Neural cell (in vitro differentiated cells): ENCODE measurements around the gene AGTPBP1. TPM values are rescaled to one million over a fixed set of nuclear protein-coding genes. Genes with fewer than 3 reads are reported as not detected.

ENCODE experiments used
- H2AFZ ChIP-seq: fragments of 200-600, 300-800 bp; sonication (generic), shearing (Covaris generic); 2 replicates; pipeline ENCODE4 v1.6.0; 2014; ENCODE audit warnings: low read depth, mild to moderate bottlenecking, antibody characterized with exemption, low read length, moderate library complexity
- H3F3A ChIP-seq: fragments of 200-600 bp; shearing (Covaris generic); 2 replicates; pipeline ENCODE4 v1.6.1; 2016; ENCODE audit warnings: mild to moderate bottlenecking, moderate library complexity, mixed read lengths, antibody characterized with exemption, low read length; ENCODE audit not compliant: insufficient read depth, poor library complexity, severe bottlenecking
- H3K27ac ChIP-seq: fragments of 200-600, 300-800 bp; sonication (generic), shearing (Covaris generic); 2 replicates; pipeline ENCODE4 v1.5.1; 2014; ENCODE audit warnings: mild to moderate bottlenecking, low read length, moderate library complexity
- H3K27me3 ChIP-seq: fragments of 300-800, 200-600 bp; sonication (generic), shearing (Covaris generic); 2 replicates; pipeline ENCODE4 v1.6.0; 2014; ENCODE audit warnings: mild to moderate bottlenecking, low read depth, low read length, moderate library complexity; ENCODE audit not compliant: insufficient read depth
- H3K36me3 ChIP-seq: fragments of 300-800, 200-600 bp; sonication (generic), shearing (Covaris generic); 2 replicates; pipeline ENCODE4 v1.5.1; 2014; ENCODE audit warnings: mild to moderate bottlenecking, antibody characterized with exemption, low read length, moderate library complexity; ENCODE audit not compliant: insufficient read depth
- H3K4me2 ChIP-seq: fragments of 300-800, 200-600 bp; sonication (generic), shearing (Covaris generic); 2 replicates; pipeline ENCODE4 v1.6.0; 2014; ENCODE audit warnings: mild to moderate bottlenecking, low read length
- H3K4me3 ChIP-seq: fragments of 300-800, 200-600 bp; sonication (generic), shearing (Covaris generic); 2 replicates; pipeline ENCODE4 v1.5.1; 2014; ENCODE audit warnings: mild to moderate bottlenecking, low read length, moderate library complexity
- H3K79me2 ChIP-seq: fragments of 200-600 bp; shearing (Covaris generic); replicated peaks from 2 replicates; pipeline ENCODE4 v1.6.0; 2014; ENCODE audit warnings: mild to moderate bottlenecking, low read length, moderate library complexity; ENCODE audit not compliant: insufficient read depth
- H3K9ac ChIP-seq: fragments of 300-800, 200-600 bp; sonication (generic), shearing (Covaris generic); 2 replicates; pipeline ENCODE4 v1.6.1; 2016; ENCODE audit warnings: mild to moderate bottlenecking, low read length, mixed read lengths
- H3K9me2 ChIP-seq: fragments of 200-600 bp; shearing (Covaris generic); 2 replicates; pipeline ENCODE4 v1.6.1; 2016; ENCODE audit warnings: mild to moderate bottlenecking, low read length, mixed read lengths; ENCODE audit not compliant: insufficient read depth
- H3K9me3 ChIP-seq: fragments of 200-600, 300-800 bp; sonication (generic), shearing (Covaris generic); 2 replicates; pipeline ENCODE4 v1.6.1; 2016; ENCODE audit warnings: mild to moderate bottlenecking, mixed run types, low read length, moderate library complexity, mixed read lengths
- H4K20me1 ChIP-seq: fragments of 200-600 bp; shearing (Covaris generic); 2 replicates; pipeline ENCODE4 v1.6.1; 2016; ENCODE audit warnings: mild to moderate bottlenecking, mixed run types; ENCODE audit not compliant: insufficient read depth
- CTCF ChIP-seq: fragments of 450-650 bp; IDR thresholded peaks from 2 replicates; pipeline ENCODE4 v1.5.1; 2014; ENCODE audit warnings: antibody characterized with exemption, mild to moderate bottlenecking, moderate library complexity; ENCODE audit not compliant: poor library complexity, severe bottlenecking
- EP300 ChIP-seq: fragments of 450-650 bp; conservative IDR thresholded peaks from 2 replicates; pipeline ENCODE4 v1.6.1; 2014; ENCODE audit warnings: antibody characterized with exemption, mild to moderate bottlenecking, moderate library complexity; ENCODE audit not compliant: poor library complexity, severe bottlenecking
- EZH2 ChIP-seq: fragments of 200-600, 300-800 bp; shearing (Covaris generic), sonication (generic); IDR thresholded peaks from 2 replicates; pipeline ENCODE4 v1.6.1; 2014; ENCODE audit warnings: antibody characterized with exemption, low read length, borderline replicate concordance, mild to moderate bottlenecking; ENCODE audit not compliant: insufficient read depth, poor library complexity, severe bottlenecking
- MXI1 ChIP-seq: fragments of 450-650 bp; conservative IDR thresholded peaks from 2 replicates; pipeline ENCODE4 v1.6.1; 2014; ENCODE audit warnings: antibody characterized with exemption, mild to moderate bottlenecking; ENCODE audit not compliant: poor library complexity, severe bottlenecking
- POLR2AphosphoS5 ChIP-seq: IDR thresholded peaks from 2 replicates; pipeline ENCODE4 v1.6.1; 2012
- RAD21 ChIP-seq: fragments of 450-650 bp; conservative IDR thresholded peaks from 2 replicates; pipeline ENCODE4 v1.6.1; 2014; ENCODE audit warnings: antibody characterized with exemption, mild to moderate bottlenecking, moderate library complexity
- REST ChIP-seq: IDR thresholded peaks from 2 replicates; pipeline ENCODE4 v1.6.1; 2012; ENCODE audit warnings: borderline replicate concordance
- SMC3 ChIP-seq: fragments of 450-650 bp; conservative IDR thresholded peaks from 2 replicates; pipeline ENCODE4 v1.6.1; 2014; ENCODE audit warnings: antibody characterized with exemption, mild to moderate bottlenecking, moderate library complexity; ENCODE audit not compliant: poor library complexity
- TAF1 ChIP-seq: IDR thresholded peaks from 2 replicates; pipeline ENCODE4 v1.6.1; 2012; ENCODE audit warnings: low read depth
- polyA plus RNA-seq: library from polyadenylated mRNA; depleted of rRNA; stranded (reverse); fragments of >200 nt; gene quantifications from 2 replicates; pipeline ENCODE4 v1.2.3, GENCODE V29; 2014

AGTPBP1 gene
- polyA plus RNA-seq, 1 donor from 2014 or later: 90.7 TPM

- Histone ChIP-seq H2AFZ (no peak overlapping the region), H3K27me3 (no peaks in the 10 kb centered on the region), H3K4me2 (no peak overlapping the region), H3K4me3 (no peak overlapping the region), H3K9me3 (no peaks in the 10 kb centered on the region), H3K9ac (no peak overlapping the region), H3K9me2 (no peaks in the 10 kb centered on the region), H3K36me3 (no peaks in the 10 kb centered on the region), H3K27ac (no peak overlapping the region), H4K20me1 (no peaks in the 10 kb centered on the region), H3K79me2 (peaks cover 74% of the 10 kb centered on the region), H3F3A (no peaks in the 10 kb centered on the region)
- no peak for TF ChIP-seq SMC3
- no peak for TF ChIP-seq RAD21
- TF ChIP-seq TAF1: no peak
- no peak for TF ChIP-seq REST
- TF ChIP-seq EP300: no peak
- no peak for TF ChIP-seq EZH2
- TF ChIP-seq POLR2AphosphoS5: no peak
- TF ChIP-seq CTCF: no peak
- no peak for TF ChIP-seq MXI1
These were observed 4.1 kb downstream of the AGTPBP1 start for GRCh38 chr9:85737671-85738070.

- Histone ChIP-seq H2AFZ (no peak overlapping the region), H3F3A (no peaks in the 10 kb centered on the region), H3K4me2 (no peak overlapping the region), H3K9me3 (no peaks in the 10 kb centered on the region), H3K9ac (no peak overlapping the region), H3K27me3 (no peaks in the 10 kb centered on the region), H3K79me2 (peaks cover 92% of the 10 kb centered on the region), H4K20me1 (no peaks in the 10 kb centered on the region), H3K27ac (no peak overlapping the region), H3K9me2 (no peaks in the 10 kb centered on the region), H3K4me3 (no peak overlapping the region), H3K36me3 (no peaks in the 10 kb centered on the region)
- TF ChIP-seq EP300 (no peak), RAD21 (no peak), POLR2AphosphoS5 (no peak), SMC3 (no peak), CTCF (no peak), MXI1 (no peak), REST (no peak), EZH2 (no peak), TAF1 (no peak)
These were observed 10.7 kb downstream of the AGTPBP1 start for GRCh38 chr9:85730916-85731630.
